Mesenchymal stem cell (in vitro differentiated cells and primary cell): ENCODE results near the gene KLF13.

Experiments used
- DNase-seq: peaks from one replicate; pipeline ENCODE4 v3.0.0-alpha.2; 2013
- H2AFZ ChIP-seq: one replicate; pipeline ENCODE4 v1.6.1; 2013; ENCODE audit warnings: low read depth, mild to moderate bottlenecking, control low read depth, inconsistent platforms, low read length, moderate library complexity
- H2AK5ac ChIP-seq: 2 replicates; pipeline ENCODE4 v1.6.1; 2013; ENCODE audit warnings: low read length, moderate library complexity, mild to moderate bottlenecking, inconsistent platforms; ENCODE audit not compliant: severe bottlenecking
- H2BK120ac ChIP-seq: one replicate; pipeline ENCODE4 v1.6.1; 2013; ENCODE audit warnings: low read depth, mild to moderate bottlenecking, inconsistent platforms, low read length, moderate library complexity
- H2BK12ac ChIP-seq, 2 experiments: one replicate each; pipeline ENCODE4 v1.6.1; 2013; ENCODE audit warnings: inconsistent platforms in 2 of 2, low read length in 2 of 2, mild to moderate bottlenecking in 2 of 2, moderate library complexity in 2 of 2, control low read depth in 1 of 2
- H2BK15ac ChIP-seq: one replicate; pipeline ENCODE4 v1.6.1; 2013; ENCODE audit warnings: mild to moderate bottlenecking, low read depth, inconsistent platforms; ENCODE audit not compliant: poor library complexity, severe bottlenecking
- H2BK5ac ChIP-seq: 2 replicates; pipeline ENCODE4 v1.6.1; 2013; ENCODE audit warnings: low read depth, mild to moderate bottlenecking, low read length, control low read depth, inconsistent platforms; ENCODE audit not compliant: poor library complexity, severe bottlenecking
- H3K14ac ChIP-seq, 2 experiments: one replicate each; pipeline ENCODE4 v1.6.1; 2013; ENCODE audit warnings: inconsistent platforms in 2 of 2, low read length in 2 of 2, control low read depth in 1 of 2, mild to moderate bottlenecking in 1 of 2, moderate library complexity in 1 of 2
- H3K18ac ChIP-seq, 2 experiments: one replicate each; pipeline ENCODE4 v1.6.1; 2013; ENCODE audit warnings: inconsistent platforms in 2 of 2, low read length in 2 of 2, control low read depth in 1 of 2, low read depth in 1 of 2, mild to moderate bottlenecking in 1 of 2
- H3K23ac ChIP-seq, 2 experiments: one replicate each; pipeline ENCODE4 v1.6.1; 2013; ENCODE audit warnings: inconsistent platforms in 2 of 2, low read length in 2 of 2, mild to moderate bottlenecking in 2 of 2, moderate library complexity in 2 of 2, control low read depth in 1 of 2
- H3K27ac ChIP-seq: 2 replicates; pipeline ENCODE4 v1.5.1; 2013; ENCODE audit warnings: mild to moderate bottlenecking, moderate library complexity, low read length, control low read depth, inconsistent platforms; ENCODE audit not compliant: poor library complexity, severe bottlenecking
- H3K27me3 ChIP-seq, 2 experiments: 2 replicates each; pipeline versions ENCODE4 v1.6.1 to v1.7.0; 2013; ENCODE audit warnings: low read length in 2 of 2, mild to moderate bottlenecking in 2 of 2, moderate library complexity in 2 of 2, control low read depth in 1 of 2, inconsistent platforms in 1 of 2; ENCODE audit not compliant: control insufficient read depth in 1 of 2, insufficient read depth in 1 of 2
- H3K36me3 ChIP-seq, 2 experiments: 2 replicates each; pipeline versions ENCODE4 v1.6.1 to v1.7.0; 2013; ENCODE audit warnings: low read length in 2 of 2, control low read depth in 1 of 2, inconsistent platforms in 1 of 2, low read depth in 1 of 2, mild to moderate bottlenecking in 1 of 2; ENCODE audit not compliant: insufficient read depth in 2 of 2, control insufficient read depth in 1 of 2
- H3K4ac ChIP-seq, 2 experiments: one replicate each; pipeline ENCODE4 v1.6.1; 2013; ENCODE audit warnings: inconsistent platforms in 2 of 2, low read length in 2 of 2, mild to moderate bottlenecking in 2 of 2, moderate library complexity in 2 of 2, control low read depth in 1 of 2, low read depth in 1 of 2
- H3K4me1 ChIP-seq: 2 replicates; pipeline ENCODE4 v1.6.1; 2013; ENCODE audit warnings: low read depth, low read length, control low read depth; ENCODE audit not compliant: control insufficient read depth, insufficient read depth
- H3K4me2 ChIP-seq: 2 replicates; pipeline ENCODE4 v1.6.1; 2013; ENCODE audit warnings: low read length, mild to moderate bottlenecking, inconsistent platforms; ENCODE audit not compliant: poor library complexity, severe bottlenecking
- H3K4me3 ChIP-seq, 2 experiments: 2 replicates each; pipeline versions ENCODE4 v1.5.1 to v1.7.0; 2013; ENCODE audit warnings: low read length in 2 of 2, mild to moderate bottlenecking in 2 of 2, control low read depth in 1 of 2, low read depth in 1 of 2; ENCODE audit not compliant: insufficient read depth in 1 of 2
- H3K79me1 ChIP-seq: replicated peaks from 2 replicates; pipeline ENCODE4 v1.6.1; 2013; ENCODE audit warnings: mild to moderate bottlenecking, control low read depth, low read length, inconsistent platforms; ENCODE audit not compliant: poor library complexity, severe bottlenecking
- H3K9ac ChIP-seq: 2 replicates; pipeline ENCODE4 v1.7.0; 2013; ENCODE audit warnings: mild to moderate bottlenecking, low read length, moderate library complexity
- H3K9me3 ChIP-seq: 2 replicates; pipeline ENCODE4 v1.7.0; 2013; ENCODE audit warnings: mild to moderate bottlenecking, low read length; ENCODE audit not compliant: control insufficient read depth
- H4K8ac ChIP-seq: one replicate; pipeline ENCODE4 v1.6.1; 2013; ENCODE audit warnings: inconsistent platforms, mild to moderate bottlenecking, low read length, moderate library complexity
- H4K91ac ChIP-seq: one replicate; pipeline ENCODE4 v1.6.1; 2013; ENCODE audit warnings: mild to moderate bottlenecking, low read length, inconsistent platforms
- WGBS: methylation state at CpG from one replicate; pipeline ENCODE4 v1.1.7; 2013; ENCODE audit warnings: mixed read lengths; 5-methylcytosine and 5-hydroxymethylcytosine counted together

The KLF13 gene

DNA sequence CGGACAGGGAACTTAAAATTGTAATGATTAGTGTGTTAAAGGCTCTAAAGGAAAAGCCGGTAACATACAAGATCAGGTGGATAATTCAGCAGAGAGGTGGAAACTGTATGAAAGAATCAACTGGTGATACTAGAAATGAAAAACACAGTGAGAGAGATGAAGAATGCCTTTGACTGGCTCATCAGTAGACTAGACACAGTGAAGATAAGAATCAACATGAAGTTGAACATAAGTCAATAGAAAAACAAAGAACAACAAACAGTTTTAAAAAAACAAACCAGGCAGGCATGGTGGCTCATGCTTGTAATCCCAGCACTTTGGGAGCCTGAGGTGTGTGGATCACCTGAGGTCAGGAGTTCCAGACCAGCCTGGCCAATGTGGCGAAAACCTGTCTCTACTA lies 82.1 kb downstream of the KLF13 start:
- H3K23ac ChIP-seq: no peak overlapping the region
- no peak overlapping the region for H2AK5ac ChIP-seq
- no peak overlapping the region for H4K91ac ChIP-seq
- no peak overlapping the region for H3K14ac ChIP-seq
- no peak overlapping the region for H3K4ac ChIP-seq
- no peak for DNase-seq
- H3K9ac ChIP-seq: no peak overlapping the region
- H3K9me3 ChIP-seq: peaks cover 19% of the 10 kb centered on the region
- H2BK12ac ChIP-seq: no peak overlapping the region
- no peak overlapping the region for H2BK120ac ChIP-seq
- H3K18ac ChIP-seq: no peak overlapping the region
- H2BK5ac ChIP-seq: no peak overlapping the region
- H3K4me1 ChIP-seq: no peaks in the 10 kb centered on the region
- no peak overlapping the region for H2BK15ac ChIP-seq
- no peaks in the 10 kb centered on the region for H3K27me3 ChIP-seq
- no peak overlapping the region for H4K8ac ChIP-seq
- 100% methylated on average over 3 of the region's 3 CpGs for WGBS
- H3K4me3 ChIP-seq: no peak overlapping the region
- H3K36me3 ChIP-seq: no peaks in the 10 kb centered on the region
- no peak overlapping the region for H3K27ac ChIP-seq
- no peak overlapping the region for H2AFZ ChIP-seq
- H3K79me1 ChIP-seq: no peaks in the 10 kb centered on the region
- H3K4me2 ChIP-seq: no peak overlapping the region

DNA sequence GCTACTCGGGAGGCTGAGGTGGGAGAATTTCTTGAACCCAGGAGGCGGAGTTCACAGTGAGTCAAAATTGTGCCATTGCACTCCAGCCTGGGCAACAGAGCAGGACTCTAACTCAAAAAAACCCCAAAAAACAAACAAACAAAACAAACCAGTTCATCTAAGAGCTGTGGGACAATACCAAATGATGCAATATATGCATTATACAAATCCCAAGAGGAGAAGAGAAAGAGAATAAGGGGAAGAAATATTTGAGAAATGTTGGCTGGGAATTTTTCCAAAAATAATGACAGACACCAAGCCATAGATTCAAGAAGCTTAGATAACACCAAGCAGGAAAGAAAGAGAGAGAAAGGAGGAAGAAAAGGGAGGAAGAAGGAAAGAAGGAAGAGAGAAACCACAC lies 82.5 kb downstream of the KLF13 start:
- WGBS: 94% methylated on average over 2 of the region's 2 CpGs
- Histone ChIP-seq H3K36me3 (no peaks in the 10 kb centered on the region), H3K9ac (no peak overlapping the region)

GRCh38 chr15:31412824-31413223 lies 86.2 kb downstream of the KLF13 start:
- Histone ChIP-seq H3K9ac (no peak overlapping the region), H3K4me3 (no peak overlapping the region), H4K91ac (no peak overlapping the region), H2BK12ac (no peak overlapping the region), H2BK15ac (no peak overlapping the region), H3K4ac (no peak overlapping the region), H2AFZ (no peak overlapping the region), H3K36me3 (no peaks in the 10 kb centered on the region), H2AK5ac (no peak overlapping the region), H3K18ac (no peak overlapping the region), H3K14ac (no peak overlapping the region), H3K23ac (no peak overlapping the region), H2BK120ac (no peak overlapping the region), H3K79me1 (no peaks in the 10 kb centered on the region), H3K4me2 (no peak overlapping the region), H2BK5ac (no peak overlapping the region), H3K27ac (no peak overlapping the region), H3K27me3 (no peaks in the 10 kb centered on the region), H3K9me3 (peaks cover 13% of the 10 kb centered on the region), H3K4me1 (no peaks in the 10 kb centered on the region), H4K8ac (no peak overlapping the region)
- no peak for DNase-seq
- WGBS: 71% methylated on average over 2 of the region's 2 CpGs

More for the DNA sequence above, 82.5 kb downstream of the KLF13 start:
- Histone ChIP-seq H3K18ac (no peak overlapping the region), H3K4me3 (no peak overlapping the region), H3K4me2 (no peak overlapping the region), H3K4me1 (no peaks in the 10 kb centered on the region), H3K27ac (no peak overlapping the region), H3K9me3 (peaks cover 19% of the 10 kb centered on the region), H3K14ac (no peak overlapping the region), H3K4ac (no peak overlapping the region), H4K91ac (no peak overlapping the region), H2BK120ac (no peak overlapping the region), H2AFZ (no peak overlapping the region), H3K79me1 (no peaks in the 10 kb centered on the region), H2BK5ac (no peak overlapping the region), H4K8ac (no peak overlapping the region), H3K23ac (no peak overlapping the region), H2BK12ac (no peak overlapping the region), H2AK5ac (no peak overlapping the region), H3K27me3 (no peaks in the 10 kb centered on the region), H2BK15ac (no peak overlapping the region)
- no peak for DNase-seq

DNA sequence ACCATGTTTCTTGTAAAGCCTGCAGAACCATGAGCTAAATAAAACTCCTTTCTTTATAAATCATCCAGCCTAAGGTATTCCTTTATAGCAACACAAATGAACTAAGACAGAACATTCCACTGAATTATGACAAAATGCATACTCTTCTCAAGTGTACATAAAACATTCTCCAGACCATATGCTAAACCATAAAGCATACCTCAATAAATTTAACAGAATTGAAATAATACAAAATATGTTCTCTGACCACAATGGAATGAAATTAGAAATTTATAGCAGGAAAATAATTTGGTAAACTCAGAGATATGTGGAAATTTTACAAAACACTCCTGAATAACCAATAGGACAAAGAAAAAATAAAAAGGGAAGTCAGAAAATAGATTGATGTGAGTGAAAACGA lies 88.6 kb downstream of the KLF13 start:
- no peak overlapping the region for H2BK15ac ChIP-seq
- H3K4me2 ChIP-seq: no peak overlapping the region
- H3K9ac ChIP-seq: no peak overlapping the region
- H2AK5ac ChIP-seq: no peak overlapping the region
- no peak overlapping the region for H2AFZ ChIP-seq
- H3K18ac ChIP-seq: no peak overlapping the region
- H4K91ac ChIP-seq: no peak overlapping the region
- no peaks in the 10 kb centered on the region for H3K27me3 ChIP-seq
- no peaks in the 10 kb centered on the region for H3K4me1 ChIP-seq
- WGBS: no CpG with 5 or more reads among the region's 1 CpG
- no peak overlapping the region for H2BK5ac ChIP-seq
- no peak overlapping the region for H3K4ac ChIP-seq
- no peak for DNase-seq
- no peaks in the 10 kb centered on the region for H3K36me3 ChIP-seq
- H3K9me3 ChIP-seq: peaks cover 11% of the 10 kb centered on the region
- H3K4me3 ChIP-seq: no peak overlapping the region
- H3K23ac ChIP-seq: no peak overlapping the region
- no peak overlapping the region for H2BK120ac ChIP-seq
- H2BK12ac ChIP-seq: no peak overlapping the region
- no peaks in the 10 kb centered on the region for H3K79me1 ChIP-seq
- H4K8ac ChIP-seq: no peak overlapping the region
- H3K14ac ChIP-seq: no peak overlapping the region
- no peak overlapping the region for H3K27ac ChIP-seq
